GM19397 (cell line): Measurements from ENCODE around the gene MACROD2.

Source experiments
- ATAC-seq: cut with Tn5 transposase; IDR thresholded peaks from one replicate; pipeline ENCODE4 v1.9.1; 2021; ENCODE audit warnings: mild to moderate bottlenecking, moderate library complexity; ENCODE audit not compliant: unreplicated experiment

Gene MACROD2

DNA sequence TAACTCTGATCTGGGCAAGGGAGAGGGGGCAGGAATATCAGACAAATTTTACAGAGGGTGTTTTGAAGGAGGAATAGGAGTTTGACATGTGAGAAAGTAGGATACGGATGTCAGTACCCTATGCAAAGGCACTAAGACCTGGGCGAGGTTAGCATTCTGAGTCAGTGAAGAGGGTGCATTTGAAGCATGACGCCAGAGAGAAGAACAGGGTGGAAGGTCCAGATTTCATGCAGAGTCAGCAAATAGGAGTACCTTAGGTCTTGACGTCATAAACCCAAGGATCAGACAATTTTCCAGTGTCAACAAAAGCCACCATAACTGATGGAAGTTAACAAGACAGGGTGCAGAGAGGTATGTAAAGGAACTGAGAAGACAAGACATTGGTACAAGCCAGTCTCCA, 1738.7 kb downstream of the MACROD2 start:
- no peak for ATAC-seq

DNA sequence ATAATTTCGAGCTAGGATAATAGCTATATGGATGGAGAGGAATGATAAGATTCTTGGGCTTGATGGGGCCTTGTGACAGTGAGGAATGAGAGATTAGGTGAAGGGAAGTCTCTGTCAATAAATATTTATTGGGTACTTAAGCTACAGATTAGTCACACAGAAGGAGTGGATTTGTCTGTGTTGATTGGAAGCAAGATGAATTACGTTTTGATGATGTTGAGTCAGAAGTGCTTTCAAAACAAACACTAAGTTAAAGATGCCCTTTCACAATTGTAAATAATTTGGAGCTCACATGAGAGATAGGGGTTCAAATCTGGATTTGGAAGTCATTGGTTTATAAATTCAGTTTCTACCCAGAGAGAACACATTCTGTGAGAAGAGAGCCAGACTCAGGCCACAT, 1743.7 kb downstream of the MACROD2 start:
- ATAC-seq = no peak

DNA sequence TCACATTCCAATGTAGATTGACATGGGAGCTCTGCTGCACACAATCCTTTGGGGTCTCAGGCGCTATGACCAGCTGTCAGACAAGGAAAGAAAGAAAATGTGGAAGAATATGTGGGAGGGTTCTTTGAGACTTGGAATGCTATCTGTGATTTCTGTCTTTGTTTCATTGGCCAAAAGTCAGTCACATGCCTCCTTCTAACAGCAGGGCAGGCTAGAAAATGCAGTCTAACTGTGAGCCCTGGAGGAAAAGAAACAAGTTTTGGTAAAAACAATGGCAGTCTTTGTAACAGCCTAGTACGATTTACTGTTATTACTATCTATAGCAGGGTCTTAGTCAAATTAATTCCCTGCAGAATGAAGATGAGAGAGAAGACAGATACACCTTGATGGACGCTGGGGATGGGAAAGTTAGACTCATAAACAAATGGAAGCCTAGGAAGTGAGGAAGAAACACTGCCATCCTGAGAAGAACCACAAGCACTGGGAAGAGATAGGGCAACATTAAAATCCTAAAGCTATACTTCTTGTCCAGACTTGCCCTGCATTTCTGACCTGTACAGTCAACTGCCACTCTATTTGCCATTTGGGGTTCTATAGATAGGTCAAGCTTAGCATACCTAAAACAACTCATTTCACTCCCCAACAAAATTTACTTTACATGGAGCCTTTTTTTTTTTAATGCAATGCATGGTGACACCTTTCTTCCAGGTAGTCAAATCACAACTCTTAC, 1744.9 kb downstream of the MACROD2 start:
- no peak for ATAC-seq

DNA sequence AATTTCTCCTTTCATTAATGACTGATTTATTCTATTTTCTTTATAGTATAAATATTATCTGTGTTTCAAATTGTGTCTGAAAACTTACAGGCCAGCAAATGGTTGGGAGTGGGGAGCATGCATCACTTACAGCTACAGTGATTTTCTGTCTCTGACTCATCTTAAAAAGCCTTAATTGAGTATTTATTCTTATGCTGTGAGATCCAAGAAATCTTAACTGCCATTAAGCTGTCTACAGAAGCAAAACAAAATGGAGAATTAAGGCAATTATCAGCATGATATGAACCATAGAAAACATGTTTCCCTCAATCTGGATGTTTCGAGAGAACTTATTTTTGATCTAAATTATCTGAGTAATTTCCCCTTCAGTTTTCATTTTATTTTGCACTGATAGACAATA, 1746.8 kb downstream of the MACROD2 start:
- ATAC-seq = no peak

DNA sequence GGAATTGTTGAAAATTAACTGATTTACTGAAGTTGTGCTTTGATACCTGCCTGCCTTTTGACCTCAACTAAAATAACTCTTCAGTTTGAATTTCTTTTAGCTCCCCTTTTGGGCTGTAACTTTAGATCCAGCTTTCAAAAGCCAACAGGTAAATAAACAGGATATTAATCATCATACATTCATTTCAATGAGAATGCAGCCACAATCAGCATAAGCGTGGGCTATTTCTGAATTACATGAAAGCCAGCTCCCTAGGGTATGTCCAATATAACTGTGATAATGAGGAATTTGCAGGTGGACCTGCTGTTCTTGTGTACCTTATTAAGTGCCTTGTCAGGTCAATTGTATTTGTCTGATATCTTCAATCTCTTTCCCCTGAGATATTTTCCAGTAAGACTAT, 1747.3 kb downstream of the MACROD2 start:
- no peak for ATAC-seq

DNA sequence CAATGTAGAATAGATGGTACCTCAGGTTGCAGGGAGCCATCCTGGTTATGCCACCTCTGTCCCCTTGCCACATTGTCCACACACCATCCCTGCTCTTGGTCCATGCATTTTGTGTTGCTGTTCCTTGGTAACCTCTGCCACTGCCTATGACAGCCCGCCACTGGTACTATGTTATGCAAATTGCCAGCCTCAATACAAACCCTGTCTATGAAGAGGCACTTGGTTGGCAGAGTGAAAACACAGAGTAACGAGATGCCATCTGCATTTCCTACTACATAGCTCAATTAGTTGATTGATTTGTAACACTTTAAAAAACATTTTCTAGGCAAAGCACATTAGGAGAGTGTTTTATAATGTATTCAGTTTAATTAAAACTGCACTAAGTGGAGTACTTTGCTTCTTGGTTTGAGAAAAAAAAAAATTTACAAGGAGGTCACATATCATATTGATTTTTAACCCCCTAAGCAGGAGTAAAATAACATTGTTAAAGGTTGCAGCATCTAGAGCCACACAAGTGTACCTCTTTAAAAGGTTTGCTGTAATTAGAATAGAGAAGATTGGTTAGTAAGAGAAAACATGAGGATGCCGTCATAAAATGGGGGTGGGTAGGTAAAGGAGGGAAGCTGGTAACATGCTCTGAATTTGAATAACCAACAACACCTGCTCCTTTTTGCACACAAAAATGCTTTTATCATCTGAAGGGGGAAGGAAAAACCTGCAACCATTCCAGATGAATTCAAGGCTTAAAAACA, 1760.9 kb downstream of the MACROD2 start:
- no peak for ATAC-seq

DNA sequence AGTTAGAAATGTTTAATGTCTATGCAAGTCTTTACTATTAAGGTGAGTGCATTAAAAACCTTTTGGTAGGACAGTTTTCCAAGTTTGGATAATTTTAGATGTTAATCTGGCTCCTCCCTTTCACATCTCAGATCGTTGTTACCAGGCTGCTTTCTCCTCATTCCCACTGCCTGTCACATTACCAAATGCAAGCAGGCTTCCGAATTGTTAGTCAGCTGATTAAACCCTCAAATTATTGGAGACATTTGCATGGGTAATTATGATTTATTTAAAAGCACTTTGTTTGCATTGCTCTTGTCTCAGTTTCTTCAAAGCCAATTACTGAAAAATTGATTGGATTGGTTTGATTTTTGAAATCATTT, 1761.4 kb downstream of the MACROD2 start:
- no peak for ATAC-seq

DNA sequence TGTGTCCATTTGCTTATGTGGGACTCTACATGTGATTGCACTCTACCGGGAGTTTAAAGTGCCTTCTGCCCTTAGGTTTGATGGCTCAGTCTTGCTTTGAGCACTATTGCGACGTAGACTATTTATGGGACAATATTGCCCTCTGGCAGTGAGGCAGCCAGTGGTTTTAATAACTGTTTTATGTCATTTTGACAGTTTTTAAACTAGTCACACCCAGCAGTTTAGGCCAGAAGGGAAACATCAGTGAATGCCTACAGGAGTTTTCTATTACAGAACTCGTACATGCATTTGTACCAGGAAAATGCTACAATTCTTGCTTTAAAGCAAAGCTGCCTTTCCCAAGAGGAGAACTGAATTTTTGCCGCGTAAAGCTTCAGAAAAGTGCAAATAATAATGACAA, 1764.3 kb downstream of the MACROD2 start:
- no peak for ATAC-seq

DNA sequence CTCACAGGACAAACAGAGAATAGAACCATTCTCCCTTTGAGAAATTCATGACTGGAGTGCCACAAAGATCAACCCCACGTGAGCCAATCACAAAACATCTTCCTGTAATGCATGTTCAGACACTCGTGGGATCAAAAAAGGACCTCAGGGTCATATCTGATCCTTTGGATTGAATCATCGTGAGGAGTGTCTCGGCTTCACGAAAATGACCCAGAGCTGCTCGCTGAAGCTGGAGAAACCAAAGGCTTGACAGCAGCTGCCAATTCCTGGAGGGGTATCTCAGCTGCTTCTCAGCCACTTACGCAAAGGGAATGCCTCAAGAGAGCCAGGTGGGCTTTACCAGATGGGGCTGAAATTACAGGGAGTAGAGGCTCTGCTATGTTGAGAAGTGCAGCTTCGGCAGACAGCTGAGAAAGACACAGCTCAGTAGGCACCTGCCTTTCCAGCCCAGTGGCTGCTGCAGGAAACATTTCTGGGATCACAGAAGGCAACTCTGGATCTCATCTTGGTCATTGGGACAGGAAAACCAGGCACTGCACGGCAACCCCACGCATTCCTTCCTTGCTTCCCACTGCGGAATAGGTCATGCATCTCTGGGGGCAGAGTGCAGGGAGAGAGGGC, 1764.8 kb downstream of the MACROD2 start:
- ATAC-seq = no peak

DNA sequence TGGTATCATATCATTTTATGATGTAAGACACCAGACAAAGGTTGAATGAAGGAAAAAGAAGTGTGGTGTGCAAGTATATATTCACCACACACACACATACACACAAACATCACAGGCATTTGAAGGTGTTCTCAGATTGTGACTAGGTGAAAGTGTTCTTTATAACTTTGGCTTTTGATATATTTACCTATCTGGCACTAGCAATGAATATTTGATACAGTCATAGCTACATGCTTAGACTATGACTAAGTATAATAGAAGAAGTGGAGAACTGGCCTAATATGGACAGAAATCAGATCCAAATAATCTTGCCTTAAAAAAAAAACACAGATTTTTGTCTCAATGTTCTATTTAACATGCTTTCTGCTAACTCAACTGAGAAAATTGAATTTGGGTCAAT, 1768.0 kb downstream of the MACROD2 start:
- ATAC-seq = no peak

DNA sequence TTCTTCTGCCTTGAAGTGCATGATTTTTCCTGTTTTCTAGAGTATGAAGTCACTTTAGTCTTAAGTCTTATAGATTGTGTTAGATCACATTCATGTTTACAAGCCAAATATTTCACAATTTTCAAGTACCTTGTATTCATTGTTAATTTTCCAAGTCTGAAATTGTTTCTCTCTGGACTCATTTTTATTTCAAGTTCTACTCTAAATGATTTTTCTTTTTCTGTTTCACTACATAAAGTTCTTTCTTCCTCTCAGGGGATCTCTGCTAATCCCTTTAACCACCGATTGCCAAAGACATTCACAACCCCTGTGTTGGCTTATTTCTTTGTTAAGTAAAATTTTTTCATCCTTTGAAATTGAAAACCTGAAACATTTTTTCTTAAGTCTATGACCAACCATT, 1772.3 kb downstream of the MACROD2 start:
- no peak for ATAC-seq

DNA sequence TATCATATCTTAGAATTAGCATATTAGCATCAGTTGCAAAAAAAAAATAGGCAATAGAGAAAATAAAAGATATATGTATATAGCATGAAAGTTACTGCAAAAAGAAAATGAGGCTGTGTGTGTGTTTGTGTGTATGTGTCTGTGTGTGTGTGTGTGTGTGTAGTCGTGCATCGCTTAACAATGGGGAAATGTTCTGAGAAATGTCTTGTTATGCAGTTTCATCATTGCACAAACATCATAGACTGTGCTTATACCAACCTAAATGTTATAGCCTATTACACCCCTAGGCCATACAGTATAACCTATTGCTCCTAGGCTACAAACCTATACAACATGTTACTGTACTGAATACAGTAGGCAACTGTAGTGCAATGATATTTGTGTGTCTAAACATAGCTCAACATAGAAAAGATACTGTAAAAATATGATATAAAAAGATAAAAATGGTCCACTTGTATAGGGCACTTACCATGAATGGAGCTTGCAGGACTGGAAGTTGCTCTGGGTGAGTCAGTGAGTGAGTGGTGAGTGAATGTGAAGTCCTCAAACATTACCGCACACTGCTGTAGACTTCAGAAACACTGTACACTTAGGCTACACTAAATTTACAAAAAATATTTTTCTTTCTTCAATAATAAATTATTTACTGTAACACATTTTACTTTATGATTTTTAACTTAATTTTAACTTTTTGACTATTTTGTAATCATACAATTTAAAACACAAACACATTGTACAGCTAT, 1772.9 kb downstream of the MACROD2 start:
- no peak for ATAC-seq

DNA sequence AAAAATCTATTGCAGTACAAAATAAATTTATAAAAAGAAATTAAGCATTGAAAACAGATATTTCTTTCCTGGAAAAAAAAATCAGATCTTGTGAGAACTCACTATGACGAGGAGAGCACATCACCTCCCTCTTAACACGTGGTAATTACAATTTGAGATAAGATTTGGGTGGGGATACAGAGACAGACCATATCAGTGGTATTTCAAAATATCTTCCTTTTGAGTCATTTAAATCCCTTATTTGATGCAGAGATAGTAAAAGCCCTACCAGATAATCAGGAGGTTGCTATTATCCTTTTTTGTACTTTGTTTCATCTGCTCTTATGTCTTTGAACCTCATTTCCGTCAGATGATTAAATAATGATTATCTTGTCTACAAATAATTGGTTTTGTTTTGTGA, 1777.5 kb downstream of the MACROD2 start:
- no peak for ATAC-seq

DNA sequence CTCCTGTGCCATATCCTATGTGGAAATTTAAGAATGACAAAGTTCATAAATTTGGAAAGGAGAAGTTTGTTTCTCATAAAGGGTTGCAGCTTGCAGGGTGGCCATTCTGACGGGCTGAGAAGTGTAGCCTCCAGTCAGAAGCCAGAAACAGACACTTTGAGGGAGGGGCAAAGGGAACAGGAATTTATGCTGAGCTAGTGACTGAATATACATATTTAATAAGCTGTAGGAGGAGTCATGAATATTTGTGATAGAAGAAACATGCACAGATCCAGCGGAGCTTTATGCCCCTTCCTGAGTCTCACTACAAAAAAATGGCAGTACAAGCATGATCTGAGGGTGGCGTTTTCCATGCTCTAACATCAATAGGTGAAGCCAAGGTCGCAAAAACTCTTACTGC, 1779.6 kb downstream of the MACROD2 start:
- ATAC-seq = no peak

DNA sequence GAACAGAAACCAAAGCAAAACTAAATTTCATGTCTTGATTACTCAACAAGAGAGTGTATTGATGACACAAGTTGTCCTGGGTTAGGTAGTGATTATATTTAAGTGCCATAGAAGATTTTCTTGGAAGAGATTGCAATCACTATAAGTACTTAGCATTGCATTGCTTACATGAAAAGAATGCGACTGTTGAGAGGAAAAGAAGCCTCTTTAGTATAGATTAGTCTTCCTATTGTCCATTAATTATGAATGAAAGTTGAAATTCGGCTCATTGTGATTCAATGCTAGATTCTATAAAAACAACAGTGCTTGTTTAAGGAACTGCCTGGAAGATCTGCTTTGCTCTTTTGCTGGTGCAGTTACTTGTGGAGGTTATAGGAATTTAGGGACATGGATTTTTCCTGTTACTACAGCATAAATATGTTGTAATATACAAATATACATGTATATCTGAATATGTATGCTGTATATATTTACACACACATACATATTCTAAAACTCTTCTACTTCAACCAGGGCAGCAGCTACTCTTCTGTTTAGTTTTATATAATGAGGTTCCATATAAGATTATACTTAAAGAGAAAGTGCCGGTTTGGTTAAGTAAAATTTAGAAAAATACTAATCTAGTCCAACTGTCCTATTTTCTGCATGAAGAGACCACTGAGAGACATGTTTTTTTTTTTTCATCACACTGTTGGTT, 1781.6 kb downstream of the MACROD2 start:
- no peak for ATAC-seq

DNA sequence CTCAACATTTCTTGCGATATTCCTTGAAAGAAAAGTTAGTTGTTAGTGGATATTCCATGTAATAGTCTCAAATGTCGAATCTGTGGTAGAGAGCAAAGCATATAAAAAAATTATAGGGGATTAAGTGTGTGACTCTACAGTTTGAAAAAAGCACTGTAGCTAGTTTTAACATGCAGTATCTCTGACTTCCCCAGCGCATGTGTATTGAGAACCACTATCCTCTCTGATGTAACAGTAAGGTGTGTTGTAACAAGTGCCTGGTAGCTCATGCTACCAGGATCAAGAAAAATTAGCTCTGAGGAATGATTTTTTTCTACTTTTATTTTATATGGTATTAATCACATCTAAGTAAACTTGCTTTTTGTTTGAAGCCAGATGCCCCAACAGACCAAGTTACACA, 1788.7 kb downstream of the MACROD2 start:
- ATAC-seq = no peak

DNA sequence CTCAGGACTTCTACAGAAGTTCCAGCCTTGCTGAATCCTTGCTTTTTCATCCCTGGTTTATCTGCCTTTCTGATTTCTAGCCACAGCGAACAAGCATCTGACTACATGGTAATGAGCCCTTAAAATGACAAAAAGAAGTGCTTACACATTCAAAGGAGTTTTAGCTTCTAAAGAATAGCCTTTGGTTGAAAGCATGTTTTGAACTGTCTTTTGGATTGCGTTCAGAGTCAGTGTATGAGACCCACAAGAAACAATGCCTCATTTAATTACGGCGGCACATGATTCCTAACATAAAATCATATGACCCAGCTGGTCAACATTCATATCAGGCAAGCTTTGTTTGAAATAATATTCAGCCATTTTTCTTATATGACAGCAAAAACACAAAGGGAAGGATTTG, 1793.8 kb downstream of the MACROD2 start:
- no peak for ATAC-seq

DNA sequence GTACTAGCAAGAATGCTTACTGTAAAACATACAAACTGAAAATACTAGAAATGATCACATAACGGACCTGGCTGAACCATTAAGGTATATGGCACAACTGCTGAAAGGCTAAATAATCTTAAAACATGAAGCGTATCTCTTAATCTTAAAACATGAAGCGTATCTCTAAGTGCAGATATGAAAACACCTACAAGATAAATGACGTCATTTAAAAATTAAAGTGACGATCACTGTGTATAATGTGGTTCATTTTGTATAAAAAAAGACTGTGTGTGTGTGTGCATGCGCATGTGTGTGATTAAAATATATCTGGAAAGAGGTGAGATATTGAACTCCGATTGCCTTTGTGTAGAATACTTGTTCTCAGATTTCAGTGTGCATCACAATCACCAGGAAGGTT, 1797.5 kb downstream of the MACROD2 start:
- ATAC-seq = no peak

DNA sequence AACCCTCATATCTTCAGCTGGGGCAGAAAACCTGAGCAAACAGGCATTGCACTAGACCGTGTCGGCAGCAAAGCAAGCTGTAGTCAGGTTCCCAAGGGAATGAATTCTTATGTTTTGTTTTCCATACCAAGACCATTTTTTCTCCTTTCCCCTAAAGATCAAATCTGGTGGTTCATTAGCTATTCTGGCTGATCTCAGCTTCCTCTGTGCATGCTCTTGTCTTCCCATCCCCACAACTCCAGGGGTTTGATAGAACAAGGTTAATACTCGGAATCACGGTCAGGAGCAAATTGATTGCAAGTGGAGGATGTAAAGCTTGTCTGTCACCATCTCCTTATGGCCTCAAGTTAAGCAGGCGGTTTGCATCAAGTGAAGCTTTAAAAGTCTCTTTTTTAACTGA, 1799.1 kb downstream of the MACROD2 start:
- ATAC-seq = no peak

DNA sequence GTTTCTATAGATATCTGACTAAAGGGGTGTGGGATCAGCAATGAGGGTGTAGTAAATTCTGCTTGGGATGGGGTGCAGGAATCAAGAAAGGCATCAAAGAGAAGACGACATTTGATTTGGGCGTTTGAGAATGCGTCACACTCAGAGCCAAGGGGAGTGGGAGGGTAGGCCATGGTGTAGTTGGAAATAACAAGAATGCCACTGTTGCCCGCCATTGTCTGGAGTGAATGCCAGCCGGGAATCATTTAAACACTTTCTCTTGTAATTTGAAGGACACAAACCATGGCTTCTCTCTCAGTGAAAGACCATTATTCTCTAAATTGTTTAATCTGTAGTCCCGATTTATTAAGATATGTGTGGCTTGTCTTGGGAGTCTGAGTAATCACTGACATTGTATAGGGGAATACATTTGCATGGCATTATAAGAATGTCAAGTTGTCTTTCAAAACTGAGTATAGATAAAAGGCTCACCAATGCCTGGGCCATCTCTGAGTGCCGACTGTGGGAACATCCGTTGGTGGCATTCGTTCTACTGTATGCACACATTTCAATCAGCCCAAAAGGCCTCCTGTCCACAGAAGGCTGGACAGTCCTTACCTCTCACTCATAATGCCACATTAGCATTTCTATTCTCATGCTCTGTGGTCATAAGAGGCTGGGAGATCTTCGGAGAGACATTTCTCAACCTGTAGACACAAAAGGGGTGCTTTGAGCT, 1800.1 kb downstream of the MACROD2 start:
- no peak for ATAC-seq
